ENCODE results near the gene MX2.
A peak's percentile ranks its signal among the peaks of the same experiment; 100 is the strongest.
"Not testable (repeated sequence)": the region's sequence is repeated elsewhere in the genome, so short reads cannot be mapped to it uniquely, and the experiment has no call there.

The MX2 gene

GRCh38 chr21:41419921-41420862 is 58.4 kb downstream of the MX2 start:
- peak; percentile 9 to 52 (median 36) for DNase-seq

- not testable (repeated sequence) for DNase-seq
Measured at GRCh38 chr21:41420998-41421397, 59.2 kb downstream of the MX2 start.

DNA sequence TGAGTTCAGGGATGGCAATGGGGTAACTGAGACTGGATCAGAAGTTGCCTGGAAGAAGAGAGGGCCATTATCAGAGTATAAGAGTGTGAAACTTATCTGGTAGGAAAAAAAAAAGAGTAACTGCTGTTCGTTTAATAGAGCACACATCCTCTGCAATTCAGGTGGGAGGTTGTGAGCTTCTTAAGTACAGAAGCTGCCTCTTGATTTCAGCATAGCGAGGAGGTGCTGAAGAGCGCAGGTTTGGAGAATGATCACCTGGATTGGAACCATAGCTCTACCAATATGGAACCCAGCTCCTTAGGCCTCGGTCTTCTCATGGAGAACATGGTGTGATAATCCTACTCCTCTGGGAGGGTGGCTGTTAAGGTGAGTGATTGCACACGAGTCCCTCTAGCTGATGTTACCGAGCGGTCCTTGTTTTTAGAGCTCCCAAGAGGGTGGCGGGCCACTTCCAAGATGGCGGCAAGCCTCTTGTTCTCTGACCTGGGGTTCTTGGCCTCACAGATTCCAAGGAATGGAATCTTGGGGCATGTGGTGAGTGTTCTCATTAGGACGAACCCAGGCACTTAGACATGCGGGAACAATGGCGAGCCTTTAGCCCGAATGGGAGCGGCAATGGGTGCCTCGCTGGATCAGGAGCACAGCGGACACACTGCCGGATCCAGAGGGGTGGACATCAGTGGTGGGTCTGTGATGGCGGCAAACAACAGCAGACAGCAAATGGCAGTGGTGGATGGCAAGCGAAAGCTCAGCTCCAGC is 60.9 kb downstream of the MX2 start:
- no peak for DNase-seq

DNA sequence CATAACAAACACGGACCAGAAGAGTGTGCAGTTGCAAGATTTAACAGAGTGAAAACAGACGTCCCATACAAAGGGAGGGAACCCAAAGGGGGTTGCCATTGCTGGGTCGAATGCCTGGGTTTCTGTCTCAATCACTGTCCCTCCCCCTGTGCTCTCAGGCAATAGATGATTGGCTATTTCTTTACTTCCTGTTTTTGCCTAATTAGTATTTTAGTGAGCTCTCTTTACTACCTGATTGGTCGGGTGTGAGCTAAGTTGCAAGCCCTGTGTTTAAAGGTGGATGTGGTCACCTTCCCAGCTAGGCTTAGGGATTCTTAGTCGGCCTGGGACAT is 61.4 kb downstream of the MX2 start:
- not testable (repeated sequence) for DNase-seq

DNA sequence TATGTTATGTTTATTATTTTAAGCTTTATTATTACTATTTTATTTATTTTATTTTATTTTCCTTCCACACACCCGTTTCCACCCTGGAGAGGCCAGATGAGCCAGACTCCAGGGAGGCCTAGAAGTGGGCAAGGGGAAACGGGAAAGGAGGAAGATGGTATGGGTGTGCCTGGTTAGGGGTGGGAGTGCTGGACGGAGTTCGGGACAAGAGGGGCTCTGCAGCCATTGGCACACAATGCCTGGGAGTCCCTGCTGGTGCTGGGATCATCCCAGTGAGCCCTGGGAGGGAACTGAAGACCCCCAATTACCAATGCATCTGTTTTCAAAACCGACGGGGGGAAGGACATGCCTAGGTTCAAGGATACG is 63.7 kb downstream of the MX2 start:
- DNase-seq, result no peak

DNA sequence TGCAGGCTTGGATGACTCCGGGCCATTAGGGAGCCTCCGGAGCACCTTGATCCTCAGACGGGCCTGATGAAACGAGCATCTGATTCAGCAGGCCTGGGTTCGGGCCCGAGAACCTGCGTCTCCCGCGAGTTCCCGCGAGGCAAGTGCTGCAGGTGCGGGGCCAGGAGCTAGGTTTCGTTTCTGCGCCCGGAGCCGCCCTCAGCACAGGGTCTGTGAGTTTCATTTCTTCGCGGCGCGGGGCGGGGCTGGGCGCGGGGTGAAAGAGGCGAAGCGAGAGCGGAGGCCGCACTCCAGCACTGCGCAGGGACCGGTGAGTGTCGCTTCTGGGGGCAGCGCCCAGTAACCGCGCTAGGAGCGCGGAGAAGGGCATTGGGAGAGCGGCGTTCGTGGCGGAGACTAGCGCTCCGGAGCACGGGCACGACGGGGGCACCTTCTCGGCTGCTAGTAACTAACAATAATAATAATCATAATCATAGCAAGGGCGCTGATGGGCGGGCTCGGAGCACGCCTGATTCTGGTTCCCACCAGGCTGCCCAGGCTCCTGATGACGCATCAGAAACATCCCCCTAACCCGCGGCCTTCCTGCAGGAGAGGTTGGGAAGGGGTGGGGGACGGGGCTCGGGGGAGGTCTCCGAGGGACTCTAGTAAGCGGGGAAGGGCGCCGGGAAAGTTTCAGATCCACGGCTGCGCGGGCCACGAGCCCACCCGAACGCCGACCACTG is 64.3 kb downstream of the MX2 start, which contains the start of gene MX1:
TSS of gene MX1 (plus strand) at position 286 of the 722 bp plus-strand sequence. CDS start 5,832 bp downstream, outside the sequence.
- peak; percentile 78 to 96 (median 88) for DNase-seq

DNA sequence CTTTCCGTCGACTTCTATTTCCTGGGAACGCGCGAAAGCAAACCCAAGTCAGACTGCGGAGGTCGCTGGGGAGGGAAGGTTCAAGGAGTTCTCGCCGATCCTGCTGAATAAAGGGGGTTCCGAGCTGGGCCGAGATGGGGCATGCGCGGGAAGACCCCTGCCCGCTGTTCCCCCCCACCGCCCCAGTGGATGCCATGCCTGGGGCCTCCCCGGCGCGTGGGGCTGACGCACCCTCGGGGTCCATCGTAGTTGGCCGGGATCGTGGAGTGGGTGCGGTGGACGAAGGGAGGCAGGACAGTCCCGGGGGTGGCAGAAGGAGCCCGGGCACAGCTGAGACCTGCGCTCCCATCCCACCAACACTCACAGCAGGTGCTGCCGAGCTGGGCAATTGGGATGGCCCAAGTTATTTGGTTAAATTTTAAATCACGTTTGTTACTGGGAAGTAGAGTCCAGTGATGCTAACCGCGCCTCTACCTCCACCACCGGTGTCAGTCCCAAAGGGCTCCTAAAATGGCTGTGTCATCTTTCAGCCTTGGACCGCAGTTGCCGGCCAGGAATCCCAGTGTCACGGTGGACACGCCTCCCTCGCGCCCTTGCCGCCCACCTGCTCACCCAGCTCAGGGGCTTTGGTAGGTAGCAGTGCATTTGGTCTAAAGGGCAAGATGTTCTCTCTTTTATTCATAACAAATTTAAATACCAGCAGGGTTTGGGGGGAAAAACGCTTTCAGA is 65.0 kb downstream of the MX2 start:
- no peak for DNase-seq

DNA sequence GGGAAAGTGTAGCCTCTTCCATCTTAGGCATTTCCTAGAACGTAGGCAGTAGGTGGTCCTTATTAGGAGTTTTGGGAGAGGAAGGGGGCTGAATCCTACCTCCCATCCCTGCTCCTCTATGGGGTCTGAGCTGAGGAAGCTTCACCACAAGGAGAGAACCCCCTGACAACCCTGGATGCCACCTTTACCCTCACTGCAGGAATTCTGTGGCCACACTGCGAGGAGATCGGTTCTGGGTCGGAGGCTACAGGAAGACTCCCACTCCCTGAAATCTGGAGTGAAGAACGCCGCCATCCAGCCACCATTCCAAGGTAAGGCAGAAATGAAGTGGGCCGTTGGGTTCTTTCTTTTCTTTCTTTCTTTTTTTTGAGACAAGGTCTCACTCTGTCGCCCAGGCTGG is 65.7 kb downstream of the MX2 start:
- no peak for DNase-seq

DNA sequence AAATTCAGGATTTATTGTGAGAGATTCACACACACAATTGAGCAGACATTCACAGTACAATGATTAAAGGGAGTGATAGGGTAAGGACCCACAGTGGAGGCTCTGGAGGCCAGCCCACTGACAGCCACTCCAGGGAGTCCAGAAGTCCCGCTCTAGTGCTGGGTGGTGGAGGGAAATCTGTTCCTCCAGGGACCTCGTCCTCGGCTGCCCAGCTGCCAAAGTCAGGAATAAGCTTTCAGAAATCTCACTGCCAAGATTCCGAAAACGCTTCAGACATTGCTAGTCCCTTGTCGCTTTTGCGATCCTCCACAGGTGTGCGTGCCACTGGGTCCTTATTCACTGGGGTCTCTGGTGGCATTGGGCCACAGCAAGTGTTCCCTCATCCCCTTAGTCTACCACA is 66.5 kb downstream of the MX2 start:
- no peak for DNase-seq

- DNase-seq, result no peak
Measured at GRCh38 chr21:41428847-41429246, 67.0 kb downstream of the MX2 start.

DNA sequence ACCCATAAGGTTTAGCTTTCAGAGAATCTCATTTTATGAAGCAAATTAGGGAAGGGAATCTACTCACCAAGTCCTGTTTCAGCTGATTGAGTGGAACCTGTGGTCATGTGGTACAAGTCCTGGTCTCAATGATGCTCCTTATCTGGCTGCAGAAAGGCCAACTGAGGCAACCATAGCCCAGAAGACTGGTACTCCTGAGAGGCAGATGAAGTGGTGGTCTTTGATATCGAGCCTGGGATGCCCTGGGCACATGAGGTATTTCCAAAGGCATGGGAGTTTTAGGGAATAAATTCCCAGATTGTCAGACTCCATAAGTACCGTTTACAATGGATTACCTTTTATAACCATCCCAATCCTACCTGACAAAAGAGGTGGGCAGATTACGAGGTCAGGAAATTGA is 67.5 kb downstream of the MX2 start:
- no peak for DNase-seq

DNA sequence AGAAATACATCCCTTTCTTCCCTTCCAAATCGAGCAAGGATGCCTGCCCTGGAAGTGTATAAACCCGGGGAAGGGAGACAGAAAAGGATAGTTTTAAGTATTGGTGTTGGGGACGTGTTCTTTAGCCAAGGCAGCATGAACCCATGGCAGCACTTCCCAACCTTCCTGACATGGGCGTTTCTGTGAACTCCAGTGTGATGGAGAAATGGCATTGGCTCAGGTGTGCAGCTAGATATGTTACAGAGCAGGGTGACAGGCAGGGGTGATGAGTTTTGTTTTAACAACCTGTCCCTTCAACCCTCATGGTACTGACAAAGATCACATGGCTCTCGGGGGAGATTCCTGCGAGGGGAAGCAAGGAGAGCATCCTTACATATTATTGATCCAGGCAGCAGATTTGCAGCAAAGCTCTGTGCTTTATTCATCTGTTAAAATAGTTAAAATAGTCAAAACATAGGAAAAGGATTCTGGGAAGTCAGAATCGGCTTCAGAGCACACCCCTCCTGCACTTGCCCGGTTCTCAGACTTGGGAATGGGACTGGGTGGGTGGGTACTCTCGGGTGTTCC is 68.2 kb downstream of the MX2 start:
- DNase-seq, result no peak

DNA sequence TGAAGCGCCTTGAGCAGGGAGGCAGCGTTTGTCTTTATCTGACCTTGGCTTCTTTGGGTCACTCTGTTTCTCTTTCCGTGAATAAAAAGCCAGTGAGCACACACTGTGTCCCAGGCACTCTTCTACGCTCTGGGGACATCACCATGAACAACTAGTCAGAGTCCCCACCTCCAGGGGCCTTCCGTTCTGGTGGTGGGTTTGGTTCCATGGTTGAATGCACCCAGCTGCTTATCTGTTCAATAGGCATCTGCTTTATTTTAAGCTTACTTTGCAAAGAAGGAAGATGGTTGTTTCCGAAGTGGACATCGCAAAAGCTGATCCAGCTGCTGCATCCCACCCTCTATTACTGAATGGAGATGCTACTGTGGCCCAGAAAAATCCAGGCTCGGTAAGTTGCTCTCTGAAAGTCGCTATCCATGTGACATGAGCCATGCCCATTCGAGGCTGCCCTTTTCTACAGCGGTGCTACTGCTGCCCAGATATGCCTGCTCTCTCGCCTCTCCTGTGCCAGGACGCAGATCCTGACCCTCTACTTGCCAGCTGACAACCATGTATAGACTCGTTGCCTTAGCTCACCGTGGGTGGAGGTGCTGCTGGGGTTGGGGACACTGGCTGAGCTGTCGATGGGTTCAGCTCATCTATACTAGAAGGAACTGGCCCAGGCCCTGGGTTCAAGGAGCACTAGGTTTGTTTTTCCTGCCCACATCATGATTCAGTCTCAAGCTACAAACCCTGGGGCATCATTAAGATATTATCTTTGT is 70.1 kb downstream of the MX2 start:
- DNase-seq, result no peak

DNA sequence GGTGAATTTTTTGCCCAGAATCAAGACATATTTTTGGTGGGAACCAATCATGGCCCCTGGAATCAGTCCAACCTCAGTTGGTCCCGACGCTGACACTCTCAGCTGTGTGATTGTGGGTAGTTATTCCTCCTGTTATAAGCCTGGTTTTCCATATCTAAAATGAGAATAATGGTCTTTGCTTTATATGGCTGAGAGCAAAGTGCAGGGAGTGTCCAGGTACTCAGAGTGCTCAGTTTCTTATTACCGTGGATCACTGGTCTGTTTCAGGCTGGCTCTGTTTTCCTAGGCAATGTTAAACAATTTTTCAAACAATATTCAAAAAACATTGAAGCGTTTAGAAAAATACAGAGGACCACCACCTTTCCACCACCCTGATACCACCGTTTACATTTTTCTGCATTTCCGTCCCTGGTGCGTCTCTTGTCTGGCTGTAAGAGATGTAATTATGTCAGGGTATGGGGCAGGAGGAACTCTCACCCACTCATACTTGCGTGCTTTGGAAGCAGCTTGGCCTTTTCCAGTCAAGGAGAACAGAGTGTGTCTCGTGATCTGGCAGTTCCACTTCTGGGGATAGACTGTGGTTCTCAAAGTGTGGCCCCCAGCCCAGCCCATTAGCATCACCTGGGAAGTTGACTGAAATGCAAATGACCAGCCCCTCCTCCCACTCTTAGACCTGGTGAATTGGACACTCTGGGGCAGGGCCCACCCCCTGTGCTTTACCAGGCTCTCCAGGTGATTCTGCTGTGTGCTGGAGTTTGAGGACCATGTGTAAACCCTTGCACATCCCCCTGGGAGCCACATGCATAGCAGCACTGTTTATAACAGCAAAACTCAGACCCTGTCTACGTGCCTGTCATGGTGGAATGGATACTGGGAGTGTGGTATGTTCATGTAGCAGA is 71.0 kb downstream of the MX2 start:
- DNase-seq, result no peak

DNA sequence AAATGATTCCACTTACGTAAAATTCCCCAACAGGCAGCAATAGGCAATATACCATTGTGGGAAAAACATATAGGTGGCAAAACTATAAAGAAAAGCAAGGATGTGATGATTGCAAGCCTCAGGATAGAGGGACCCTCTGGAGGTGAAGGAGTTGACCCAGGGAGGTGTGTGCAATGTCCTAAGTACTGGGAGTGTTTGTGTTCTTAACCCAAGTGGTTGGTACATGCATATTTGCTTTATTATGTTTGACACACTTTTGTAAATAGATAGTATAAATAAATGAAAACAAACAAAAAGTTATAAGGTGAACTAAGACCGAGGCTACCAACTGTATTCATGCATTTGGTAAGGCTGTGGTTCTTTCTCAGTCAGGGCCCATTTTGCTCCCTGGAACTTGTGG is 71.7 kb downstream of the MX2 start:
- no peak for DNase-seq

DNA sequence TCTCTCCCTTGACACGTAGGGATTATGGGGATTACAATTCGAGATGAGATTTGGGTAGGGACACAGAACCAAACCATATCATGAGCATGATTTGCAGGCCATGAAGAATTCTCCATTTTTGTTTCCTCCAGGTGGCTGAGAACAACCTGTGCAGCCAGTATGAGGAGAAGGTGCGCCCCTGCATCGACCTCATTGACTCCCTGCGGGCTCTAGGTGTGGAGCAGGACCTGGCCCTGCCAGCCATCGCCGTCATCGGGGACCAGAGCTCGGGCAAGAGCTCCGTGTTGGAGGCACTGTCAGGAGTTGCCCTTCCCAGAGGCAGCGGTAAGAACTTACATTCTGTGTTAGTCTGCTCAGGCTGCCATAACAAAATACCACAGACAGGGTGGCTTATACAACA is 73.9 kb downstream of the MX2 start:
- DNase-seq, result no peak

- no peak for DNase-seq
Measured at GRCh38 chr21:41437729-41438128, 75.9 kb downstream of the MX2 start.

DNA sequence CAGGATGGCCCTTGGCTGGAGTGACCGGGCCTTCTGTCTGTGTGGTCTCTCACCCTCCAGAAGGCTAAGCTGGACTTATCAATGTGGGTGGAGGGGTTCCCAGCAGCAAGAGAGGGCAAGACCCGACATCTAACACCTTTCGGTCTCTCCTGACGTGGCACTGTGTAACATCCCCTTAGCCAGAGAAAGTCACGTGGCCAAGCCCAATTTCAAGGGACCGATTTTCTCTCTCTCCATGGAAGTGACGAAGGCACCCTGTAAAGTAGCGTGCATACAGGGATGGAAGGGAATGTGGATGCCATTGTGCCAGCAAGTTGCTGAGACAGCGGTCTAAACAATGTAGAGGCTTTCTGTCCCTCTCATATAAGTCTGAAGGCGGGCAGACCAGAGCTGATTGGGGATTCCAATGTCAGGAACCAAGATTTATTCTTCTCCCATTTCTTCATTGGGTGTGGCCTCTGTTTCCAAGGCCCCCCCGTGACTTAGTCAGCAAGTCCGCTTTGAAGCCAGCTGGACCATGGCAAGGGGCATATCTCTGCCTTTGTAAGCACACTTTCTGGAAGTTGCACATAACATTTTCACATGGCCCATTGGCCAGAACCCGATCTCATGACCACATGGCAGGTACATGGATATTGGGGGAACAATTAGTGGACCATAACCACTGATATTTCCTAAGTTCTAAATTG is 76.7 kb downstream of the MX2 start:
- DNase-seq, result no peak

GRCh38 chr21:41439248-41439647 is 77.4 kb downstream of the MX2 start:
- no peak for DNase-seq

- DNase-seq, result no peak
Measured at GRCh38 chr21:41441546-41441945, 79.7 kb downstream of the MX2 start.
